Stimulated activated CD8-positive, alpha-beta memory T cell treated with anti-CD3 and anti-CD28 coated beads, Interleukin-4, amount 100 ng/mL, for 24 hours (primary cell): Measurements from ENCODE around the gene VWC2L.

Experiments
- DNase-seq: peaks from one replicate; pipeline ENCODE4 v3.0.0-alpha.2; 2020; ENCODE audit warnings: low read depth

VWC2L gene

DNA sequence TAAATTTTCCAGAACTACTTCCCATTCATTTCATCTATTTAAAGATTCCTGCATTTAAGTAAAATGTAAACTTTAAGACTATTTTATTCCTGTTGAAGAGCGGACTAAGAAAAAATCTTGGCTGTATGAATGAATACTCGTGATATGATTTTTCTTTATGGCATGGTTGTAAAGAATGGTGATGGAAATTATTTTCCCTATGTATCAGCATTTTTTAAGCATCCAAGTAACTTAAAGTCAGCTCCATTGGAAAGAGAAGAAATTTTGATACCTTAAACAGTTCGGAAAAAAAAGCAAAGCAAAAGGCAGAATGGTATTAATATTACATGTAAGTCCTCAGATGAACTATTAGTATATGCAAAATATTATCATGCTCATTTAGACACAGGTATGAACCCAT is 58.9 kb downstream of the VWC2L start:
- no peak for DNase-seq

GRCh38 chr2:214471382-214471781 is 60.5 kb downstream of the VWC2L start:
- DNase-seq: no peak

- no peak for DNase-seq
Observed at GRCh38 chr2:214471990-214472389, 61.1 kb downstream of the VWC2L start.

- DNase-seq: no peak
Observed at GRCh38 chr2:214477305-214477704, 66.5 kb downstream of the VWC2L start.

DNA sequence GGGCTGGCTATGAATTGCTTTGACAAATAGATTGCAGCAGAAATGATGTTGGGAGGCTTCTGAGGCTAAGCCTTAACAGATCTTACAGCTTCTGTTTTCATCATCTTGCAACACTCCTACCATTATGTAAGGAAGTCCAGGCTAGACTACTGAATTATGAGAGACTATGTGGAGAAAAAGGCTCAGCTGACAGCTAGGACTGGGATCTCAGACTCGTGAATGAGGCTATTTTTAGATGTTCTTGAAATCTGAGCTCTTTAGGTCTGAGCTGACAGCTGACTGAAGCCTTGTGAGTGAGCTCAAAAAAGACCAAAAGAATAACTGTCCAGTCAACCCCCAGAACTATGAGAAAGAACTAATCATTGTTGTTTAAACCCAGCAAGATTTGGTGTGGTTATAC is 70.3 kb downstream of the VWC2L start:
- DNase-seq: no peak

- no peak for DNase-seq
Observed at GRCh38 chr2:214482728-214483127, 71.9 kb downstream of the VWC2L start.

DNA sequence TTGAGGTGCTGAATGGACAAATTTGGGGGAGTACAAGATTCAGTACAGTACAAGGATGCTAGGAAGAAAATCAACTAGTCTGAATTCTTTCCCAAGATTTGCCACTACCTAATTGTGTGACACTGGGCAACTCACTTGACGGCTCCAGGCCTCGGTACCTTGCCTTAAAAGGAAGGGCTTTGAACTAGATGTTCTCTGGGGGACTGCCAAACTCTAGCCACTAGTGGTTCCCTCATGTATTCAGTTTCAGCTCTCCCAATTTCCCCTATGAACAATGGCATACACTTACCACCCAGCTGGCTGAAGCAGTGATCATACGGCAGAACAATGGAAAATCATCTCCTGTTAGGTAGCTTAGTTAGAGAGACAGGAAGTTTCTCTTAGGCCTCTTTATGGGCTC is 73.4 kb downstream of the VWC2L start:
- DNase-seq: no peak

- no peak for DNase-seq
Observed at GRCh38 chr2:214484701-214485100, 73.8 kb downstream of the VWC2L start.

DNA sequence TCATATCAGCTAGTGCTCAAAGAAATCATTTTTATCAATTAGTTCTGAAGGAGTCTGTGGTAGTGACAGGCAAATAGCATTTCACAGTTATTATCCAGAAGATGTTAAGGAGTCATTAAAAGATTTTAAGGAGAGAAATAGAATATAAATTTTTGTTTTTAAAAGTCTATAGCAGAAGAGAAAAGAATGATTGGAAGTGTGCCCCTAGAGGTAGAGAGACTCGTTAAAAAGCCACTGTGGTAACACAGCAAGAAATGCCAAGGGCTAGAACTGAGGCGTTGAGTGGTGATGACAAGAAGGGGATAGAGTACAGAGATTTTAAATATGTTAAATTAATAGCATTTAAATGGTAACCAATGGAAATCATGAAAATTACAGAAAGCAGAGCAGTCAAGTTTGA is 78.3 kb downstream of the VWC2L start:
- no peak for DNase-seq

DNA sequence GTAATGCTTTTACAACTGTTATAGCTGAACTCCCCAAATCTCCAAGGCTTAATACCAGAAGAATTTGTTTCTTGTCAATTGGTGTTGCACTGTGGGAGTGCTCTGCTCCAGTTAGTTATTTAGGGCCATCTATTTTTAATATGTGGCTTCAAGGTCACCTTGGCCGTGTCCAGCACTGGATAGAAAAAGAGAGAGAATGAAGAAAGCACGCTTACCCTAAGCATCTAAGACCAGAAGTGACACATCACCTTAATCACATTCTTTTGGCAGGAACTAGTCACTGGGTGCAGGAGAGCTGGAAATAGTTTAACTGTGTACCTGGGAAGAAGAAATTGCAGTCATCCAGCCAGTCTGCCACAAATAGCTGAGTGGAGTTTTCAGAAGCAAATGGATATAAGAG is 78.8 kb downstream of the VWC2L start:
- no peak for DNase-seq

DNA sequence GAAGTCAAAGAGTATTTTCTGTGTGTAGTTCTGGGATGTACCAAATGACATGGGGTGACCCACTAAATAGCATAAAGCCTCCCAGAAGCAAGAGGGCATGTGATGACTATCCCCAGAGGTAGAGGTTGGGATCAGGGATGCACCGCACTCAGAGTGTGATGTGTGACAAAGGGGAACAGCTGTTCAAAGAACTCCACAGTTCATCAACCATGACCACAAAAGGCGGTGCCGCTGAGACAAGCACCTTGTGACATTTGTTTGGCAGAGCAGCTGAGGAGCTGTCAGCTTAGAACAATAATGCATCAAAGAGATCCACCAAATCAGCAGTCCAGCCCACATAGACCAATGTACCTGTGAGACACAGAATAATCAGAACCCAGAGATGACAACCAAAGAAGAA is 81.3 kb downstream of the VWC2L start:
- DNase-seq: no peak

DNA sequence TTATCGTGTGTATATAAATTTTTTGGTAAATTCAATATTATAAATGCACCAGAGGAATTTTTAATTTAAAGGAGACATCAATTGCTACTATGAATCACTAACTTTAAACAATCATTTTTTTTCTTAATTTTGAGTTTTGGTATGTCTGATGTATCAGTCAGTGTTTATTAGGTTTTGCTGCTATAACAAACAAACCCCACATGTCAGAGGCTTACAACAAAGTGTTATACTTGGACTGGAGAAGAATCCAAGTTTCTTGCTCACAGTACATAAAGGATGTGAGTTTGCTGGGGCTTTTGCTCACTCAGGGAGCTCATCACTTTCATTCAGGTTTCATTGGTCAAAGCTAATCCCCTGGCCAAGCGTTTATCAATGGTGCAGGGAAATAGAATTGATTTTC is 81.8 kb downstream of the VWC2L start:
- DNase-seq: no peak

GRCh38 chr2:214497489-214497888 is 86.6 kb downstream of the VWC2L start:
- no peak for DNase-seq

DNA sequence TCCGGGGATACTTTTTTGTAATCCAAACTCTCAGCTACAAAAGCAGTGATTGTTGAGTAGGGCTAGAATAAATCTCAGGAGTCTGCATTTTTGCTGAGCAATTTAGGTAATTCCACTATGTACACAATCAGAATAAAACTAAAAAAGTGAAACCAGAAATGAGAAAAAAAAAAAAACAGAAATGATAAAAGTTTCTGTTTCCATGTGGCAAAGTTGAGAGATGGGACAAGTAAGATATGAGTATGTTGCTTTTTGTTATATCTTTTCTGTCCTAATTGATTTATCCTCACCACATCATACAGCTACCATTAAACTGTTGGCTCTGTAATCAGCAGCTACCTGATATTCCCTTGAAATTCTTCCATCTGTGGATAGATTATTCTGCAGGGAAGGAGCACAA is 92.7 kb downstream of the VWC2L start:
- no peak for DNase-seq

- no peak for DNase-seq
Observed at GRCh38 chr2:214504599-214505376, 93.9 kb downstream of the VWC2L start.

GRCh38 chr2:214507032-214507431 is 96.2 kb downstream of the VWC2L start:
- no peak for DNase-seq

DNA sequence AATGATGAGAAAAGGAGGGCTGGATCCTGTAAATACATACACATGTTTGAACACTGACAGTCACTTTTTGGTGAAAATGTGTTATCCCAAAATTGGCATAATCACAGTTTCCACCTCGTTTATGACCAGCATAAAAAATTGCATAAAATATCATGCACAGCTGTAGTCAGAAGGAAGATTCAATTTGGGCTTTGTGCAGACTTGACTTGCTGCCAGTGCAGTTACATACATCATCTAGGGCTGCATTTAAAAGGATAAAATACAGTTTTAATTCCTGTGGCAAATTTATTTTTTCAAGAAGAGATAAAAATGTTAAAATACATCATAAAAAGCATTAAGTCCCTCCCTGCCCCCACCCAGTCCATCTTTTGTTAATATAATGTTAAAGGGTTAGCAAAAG is 103.8 kb downstream of the VWC2L start:
- no peak for DNase-seq

GRCh38 chr2:214515111-214515510 is 104.3 kb downstream of the VWC2L start:
- no peak for DNase-seq

- no peak for DNase-seq
Observed at GRCh38 chr2:214519258-214519818, 108.5 kb downstream of the VWC2L start.

DNA sequence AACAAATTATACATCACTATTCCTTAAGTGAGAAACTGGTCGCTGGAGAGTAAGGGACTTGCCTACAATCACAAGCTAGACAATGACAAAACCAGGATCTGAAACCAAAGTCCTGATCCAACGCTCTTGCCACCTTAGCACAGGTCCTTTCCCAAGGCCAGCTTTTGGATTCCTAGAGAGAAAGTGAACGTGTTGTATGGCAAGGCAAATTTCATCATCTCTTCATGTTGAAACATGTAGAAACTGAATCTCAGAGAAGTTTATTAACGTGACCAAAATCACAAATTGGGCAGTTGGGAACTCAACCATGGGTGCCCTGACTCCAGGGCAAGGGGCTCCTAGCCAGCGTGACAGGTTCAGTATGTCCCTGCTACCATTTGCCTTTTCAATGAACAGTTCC is 118.2 kb downstream of the VWC2L start:
- no peak for DNase-seq

DNA sequence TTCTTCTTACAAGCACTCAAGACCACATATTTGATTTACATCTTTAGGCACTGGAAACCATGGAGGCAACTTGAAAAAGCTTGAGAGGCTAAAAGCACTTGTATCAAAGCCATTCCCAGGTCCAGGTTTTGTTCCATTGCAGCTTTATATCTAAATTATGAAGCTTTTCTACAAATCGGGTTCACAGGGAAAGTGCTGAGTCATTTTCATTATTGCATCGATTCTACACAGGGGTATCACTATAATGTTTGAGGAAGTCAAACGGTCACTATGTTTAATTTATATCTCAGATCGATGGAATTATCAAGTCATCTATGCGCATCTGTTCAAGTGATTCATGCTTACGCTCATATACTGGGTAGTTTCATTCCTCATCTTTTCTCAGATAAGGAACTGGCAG is 118.7 kb downstream of the VWC2L start:
- no peak for DNase-seq

- DNase-seq: no peak
Observed at GRCh38 chr2:214533541-214533940, 122.7 kb downstream of the VWC2L start.

DNA sequence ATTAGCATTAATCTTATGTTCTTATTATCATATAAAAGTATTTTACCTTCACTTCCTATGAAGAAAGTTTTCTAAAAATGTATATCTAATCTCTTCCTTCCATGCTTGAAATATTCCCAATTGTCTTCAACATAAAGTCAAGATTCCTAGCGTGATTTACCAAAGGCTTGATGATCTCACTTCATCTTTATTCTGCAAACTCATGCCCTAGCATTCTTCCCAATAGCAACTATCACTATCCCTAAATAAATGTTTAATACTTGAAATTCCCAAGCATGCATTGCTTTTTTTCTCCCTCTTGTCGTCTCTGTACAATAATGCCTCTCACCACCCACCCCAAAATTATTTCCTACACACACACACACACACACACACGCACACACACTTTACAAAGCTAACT is 125.8 kb downstream of the VWC2L start:
- DNase-seq: no peak

DNA sequence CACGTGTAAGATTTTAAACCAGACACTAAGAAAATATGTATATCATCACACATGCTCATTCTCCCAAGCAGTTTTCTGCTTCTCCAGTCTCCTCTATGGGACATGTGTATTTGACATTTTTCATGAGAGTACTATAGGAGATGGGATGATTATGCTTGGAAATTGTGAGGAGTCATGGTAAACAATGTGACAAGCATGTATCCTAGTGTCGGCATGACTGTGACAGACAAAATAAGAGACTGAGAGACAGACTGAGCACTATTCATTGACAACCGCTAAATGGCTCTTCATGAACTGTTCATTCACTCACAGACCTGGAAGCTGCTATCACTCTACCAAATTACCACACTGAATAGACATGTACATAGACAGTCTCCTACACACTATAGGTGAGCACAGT is 127.1 kb downstream of the VWC2L start:
- no peak for DNase-seq
